HG03432 (cell line): ENCODE results near the gene ERCC6.

Source experiments
- ATAC-seq: cut with Tn5 transposase; IDR thresholded peaks from one replicate; pipeline ENCODE4 v1.9.1; 2021; ENCODE audit warnings: mild to moderate bottlenecking, moderate library complexity; ENCODE audit not compliant: unreplicated experiment

ERCC6 gene

DNA sequence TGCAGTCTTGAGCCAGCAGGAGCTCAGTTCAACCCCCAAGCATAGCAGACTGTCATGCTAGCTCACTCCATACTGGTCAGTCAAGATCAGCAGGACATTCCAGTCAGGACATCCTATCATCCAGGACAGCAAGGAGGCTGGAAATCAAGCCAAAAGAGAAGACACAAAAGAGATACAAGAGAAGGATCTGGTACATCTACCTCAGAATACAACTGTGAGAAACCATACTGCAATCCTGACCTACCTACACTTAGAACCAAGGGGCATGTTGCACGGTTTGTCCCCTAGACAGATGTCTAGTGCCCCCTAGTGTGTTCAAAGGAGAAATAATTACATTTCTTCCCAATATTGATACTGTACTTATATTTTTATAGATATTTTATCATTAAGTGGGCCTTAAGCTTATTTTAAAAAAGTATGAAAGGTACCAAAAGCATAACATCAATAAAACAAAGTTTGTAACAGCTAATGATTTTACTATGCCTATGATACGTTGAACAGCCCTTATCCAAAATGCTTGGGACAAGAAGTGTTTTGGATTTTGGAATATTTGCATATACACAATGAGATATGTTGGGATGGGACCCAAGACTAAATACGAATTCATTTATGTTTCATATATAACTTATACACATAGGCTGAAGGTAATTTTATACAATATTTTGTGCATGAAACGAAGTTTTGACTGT lies 26.7 kb downstream of the ERCC6 start:
- no peak for ATAC-seq

DNA sequence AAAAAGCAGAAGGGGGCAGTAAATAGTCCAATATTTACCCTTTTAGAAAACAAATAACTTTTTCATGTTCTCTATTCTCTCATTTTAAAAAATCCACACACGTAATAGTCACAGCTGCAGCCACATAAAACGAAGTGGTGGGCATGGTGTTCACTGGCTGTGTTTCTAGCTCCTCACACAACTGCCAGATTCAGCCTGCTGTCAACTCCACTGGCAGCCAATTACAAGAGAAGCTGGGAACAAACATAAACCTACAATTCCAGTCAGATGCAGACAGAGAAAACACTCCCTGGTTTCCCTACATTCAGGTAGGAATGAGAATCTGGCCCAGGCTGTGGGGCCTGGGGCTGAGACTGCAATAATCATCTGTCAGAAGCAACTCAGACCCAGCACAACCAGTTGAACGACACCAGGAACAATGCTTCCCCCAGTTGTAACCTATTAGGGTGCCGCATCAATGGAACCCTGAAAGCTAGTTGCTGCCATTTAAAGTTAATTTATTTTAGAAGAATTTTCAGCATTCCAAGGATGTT lies 29.1 kb downstream of the ERCC6 start:
- ATAC-seq = no peak

DNA sequence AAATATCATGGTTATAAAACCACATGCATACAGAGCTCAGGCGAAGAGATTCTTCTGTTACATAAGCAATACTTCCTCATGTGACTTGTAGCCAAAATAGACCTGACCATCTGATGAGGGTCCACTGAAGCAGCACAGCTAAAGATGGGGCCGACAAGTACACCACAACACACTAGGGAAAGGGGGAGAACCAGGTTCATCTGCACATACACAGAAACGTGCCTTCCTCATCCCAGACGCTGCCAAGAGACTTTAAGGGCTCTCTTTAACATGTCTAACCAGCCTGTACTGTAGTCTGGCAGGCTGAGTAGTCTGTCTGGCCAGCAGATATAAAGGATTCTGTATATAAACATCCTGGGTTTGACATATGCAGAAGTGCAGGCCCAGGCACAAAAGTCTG lies 30.3 kb downstream of the ERCC6 start:
- peak; percentile 28 for ATAC-seq

DNA sequence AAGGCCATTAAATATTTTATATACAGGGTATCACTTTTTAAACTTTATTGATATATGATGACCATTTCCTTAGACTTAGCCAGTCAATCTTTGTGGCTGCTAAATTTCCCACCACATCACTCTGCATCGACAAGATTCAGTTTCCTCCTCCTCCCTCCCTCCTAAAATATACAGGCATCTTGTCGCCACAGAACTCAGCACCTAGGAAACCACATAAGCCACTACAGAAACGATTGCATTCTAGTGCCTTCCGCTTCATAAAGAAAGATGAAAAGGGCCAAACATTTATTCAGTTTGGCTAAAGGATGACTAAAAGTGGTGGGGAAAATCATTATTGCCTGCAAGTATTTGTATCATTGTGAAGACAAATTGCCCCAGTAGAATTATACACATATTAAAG lies 30.7 kb downstream of the ERCC6 start:
- ATAC-seq = peak; percentile 79

DNA sequence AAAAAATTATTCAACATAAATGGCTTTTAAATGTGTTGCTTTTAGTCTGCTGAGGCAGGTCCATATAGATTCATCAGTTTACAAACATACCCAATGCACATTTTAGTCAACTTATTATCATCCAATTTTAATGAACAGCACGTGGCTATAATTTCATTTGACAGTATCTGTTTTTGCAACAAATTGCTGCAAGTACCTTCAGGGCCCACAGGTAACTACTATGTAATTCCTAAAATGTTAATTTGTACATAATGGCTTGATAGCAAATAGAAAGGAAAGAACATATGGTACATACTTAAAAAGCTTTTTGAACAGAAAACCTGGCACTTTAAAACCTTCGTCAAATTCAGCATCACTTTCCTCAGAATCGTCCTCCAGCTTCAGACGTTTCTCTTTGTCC lies 33.3 kb downstream of the ERCC6 start:
- no peak for ATAC-seq

DNA sequence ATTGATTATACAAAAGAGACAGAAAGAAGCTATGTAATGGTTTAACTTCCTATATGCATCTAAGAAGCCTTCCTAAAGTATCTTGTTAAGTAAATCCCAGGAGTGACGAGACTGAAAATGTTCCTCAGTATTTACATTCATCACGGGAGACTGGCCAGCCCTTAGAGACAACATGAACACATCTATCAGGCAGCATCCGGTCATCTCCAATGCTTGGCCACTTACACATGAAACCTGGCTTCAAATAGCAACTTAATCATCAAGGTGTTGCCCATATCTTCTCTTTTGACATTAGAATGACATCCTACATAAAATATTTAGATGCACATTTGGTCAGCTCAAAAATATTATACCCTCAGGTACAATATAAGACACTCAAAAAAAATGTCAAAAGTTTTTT lies 33.8 kb downstream of the ERCC6 start:
- ATAC-seq = no peak

DNA sequence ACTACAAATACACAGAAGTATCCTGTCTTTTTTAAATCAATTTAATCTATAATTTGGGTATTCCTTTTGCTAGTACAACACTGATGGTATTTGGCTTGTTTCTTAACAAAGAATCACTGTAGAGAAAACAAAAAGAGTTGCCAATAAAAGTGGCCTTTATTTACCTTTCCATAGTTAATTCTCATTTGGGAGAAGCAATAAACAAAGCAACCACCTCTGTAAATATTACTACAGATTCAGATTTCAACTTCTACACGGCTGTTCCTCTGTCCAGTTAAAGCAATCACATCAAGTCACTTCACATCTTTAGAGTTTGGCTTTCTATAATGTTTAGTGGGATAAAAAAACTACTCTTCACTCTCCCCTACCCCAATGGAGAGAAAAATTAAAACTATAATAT lies 34.4 kb downstream of the ERCC6 start:
- no peak for ATAC-seq

DNA sequence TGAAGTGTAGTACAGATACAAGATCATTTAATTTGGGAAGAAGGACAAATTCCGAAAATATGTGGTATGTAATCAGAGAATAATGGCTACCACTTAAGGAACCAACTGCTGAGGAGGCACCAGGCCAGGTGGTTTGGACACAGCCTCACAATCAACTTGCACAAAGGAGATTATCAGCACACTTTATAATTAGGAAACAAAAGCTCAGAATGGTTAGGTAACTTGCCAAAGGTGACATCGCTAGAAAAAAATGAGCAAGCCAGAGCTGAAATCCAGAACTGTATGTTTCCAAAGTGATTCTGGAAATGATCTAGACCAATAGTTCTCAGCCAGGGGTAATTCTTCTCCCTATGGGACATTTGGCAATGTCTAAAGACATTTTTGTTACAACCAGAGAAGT lies 36.6 kb downstream of the ERCC6 start:
- no peak for ATAC-seq

DNA sequence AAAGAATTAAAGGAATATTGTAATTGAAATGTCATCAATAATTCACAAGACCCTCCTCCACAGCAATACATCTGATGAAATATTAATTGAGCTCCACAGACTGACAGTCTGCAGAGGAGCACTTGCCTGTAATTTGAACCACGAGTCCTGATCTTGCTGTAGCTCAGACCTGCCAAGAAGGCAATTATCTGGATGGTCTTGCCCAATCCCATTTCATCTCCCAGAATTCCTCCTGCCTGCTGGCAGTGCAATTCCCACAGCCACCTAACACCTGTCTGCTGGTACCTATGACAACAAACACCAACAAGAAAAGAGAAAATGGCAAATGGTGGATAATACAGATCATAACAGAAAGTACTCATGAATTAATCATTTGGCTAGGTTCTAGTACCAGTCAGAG lies 38.5 kb downstream of the ERCC6 start:
- ATAC-seq = no peak

DNA sequence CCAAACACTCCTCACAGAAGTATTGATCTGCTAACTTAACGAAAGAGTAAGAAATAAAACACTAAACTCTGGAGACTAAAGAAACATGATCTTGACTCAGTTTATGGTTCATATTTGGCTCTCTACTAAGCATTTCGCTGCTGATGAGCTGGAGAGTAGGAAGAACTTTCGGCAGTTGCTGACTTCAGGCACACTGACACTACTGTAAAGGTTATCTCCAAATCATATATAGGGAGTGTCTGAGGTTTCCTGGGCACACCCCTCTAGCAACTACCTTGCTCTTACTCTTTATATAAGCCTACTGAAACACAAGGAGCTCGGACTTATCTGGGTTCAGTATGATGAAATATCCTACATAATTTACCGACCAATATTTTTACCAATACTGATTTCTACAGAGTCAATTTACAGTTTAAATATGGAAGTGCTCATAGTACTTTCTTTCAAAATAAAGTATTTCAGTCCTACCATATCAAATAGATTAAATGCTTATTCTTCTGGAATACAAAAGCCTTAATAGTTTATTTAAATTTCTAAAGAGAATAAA lies 39.5 kb downstream of the ERCC6 start:
- no peak for ATAC-seq

DNA sequence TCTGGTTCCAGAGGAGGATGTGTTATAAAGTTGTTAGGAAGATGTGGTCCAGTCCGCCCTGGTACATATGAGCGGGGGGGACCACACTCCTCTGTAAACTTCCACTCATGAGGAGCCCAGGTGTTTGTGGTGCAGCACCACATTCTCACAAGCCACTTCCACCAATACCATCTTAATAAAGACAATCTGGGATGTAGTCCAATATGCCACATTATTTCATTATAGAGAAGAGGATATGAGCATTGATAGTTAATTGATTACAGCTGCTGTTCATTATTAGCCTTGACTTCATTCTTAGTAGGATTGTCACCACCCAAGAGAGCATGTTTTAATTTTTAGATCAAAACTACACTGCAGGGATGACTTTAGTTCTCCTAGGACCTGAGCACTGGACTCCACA lies 40.5 kb downstream of the ERCC6 start:
- ATAC-seq = no peak

DNA sequence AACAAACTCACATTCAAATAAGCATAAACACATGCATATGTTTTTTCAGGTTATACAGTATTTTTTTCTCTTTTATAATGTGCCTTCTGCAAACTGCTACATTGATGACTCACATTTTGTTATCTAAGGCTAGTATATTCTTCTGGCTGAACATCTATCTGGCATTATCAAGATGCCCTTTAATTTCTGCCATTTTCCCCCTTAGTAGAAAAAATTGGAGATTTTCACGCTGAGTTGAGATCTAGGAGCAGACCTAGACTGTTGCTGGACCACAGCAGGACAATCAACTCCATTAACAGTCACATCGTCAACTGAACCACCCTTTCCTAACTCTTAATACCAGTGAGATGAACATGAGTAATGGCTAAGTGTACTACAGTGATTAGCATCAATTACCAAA lies 41.6 kb downstream of the ERCC6 start:
- ATAC-seq = no peak

DNA sequence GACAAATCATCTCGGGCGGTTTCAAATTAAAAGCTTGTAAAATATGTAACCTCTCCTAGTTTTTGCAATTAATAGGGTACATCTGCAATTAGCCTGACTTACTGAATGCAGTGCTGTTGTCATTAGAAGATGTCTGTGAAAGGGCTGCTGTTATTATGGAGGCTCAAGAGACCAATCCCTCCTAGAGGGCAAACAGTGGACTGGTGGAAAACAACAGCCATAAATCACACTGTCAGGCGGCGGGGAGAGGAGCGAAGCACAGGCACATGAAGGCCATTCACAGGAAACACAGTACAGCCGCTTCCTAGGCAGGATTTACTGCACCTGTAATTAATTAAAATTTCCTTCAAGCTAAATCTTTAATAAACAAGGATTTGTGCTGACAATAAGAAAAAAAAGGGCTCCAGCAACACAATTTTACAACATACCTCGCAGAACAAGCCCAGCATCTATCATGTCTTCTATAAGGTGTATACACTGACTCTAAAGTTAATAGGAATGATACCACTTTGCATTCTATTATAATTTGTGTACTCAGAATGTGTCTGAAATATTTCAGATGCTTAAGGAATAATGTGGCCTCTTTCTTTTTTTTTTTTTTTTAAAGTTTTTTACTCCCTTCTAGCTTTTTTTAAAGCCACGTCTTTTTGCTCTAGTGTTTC lies 50.7 kb downstream of the ERCC6 start:
- no peak for ATAC-seq

DNA sequence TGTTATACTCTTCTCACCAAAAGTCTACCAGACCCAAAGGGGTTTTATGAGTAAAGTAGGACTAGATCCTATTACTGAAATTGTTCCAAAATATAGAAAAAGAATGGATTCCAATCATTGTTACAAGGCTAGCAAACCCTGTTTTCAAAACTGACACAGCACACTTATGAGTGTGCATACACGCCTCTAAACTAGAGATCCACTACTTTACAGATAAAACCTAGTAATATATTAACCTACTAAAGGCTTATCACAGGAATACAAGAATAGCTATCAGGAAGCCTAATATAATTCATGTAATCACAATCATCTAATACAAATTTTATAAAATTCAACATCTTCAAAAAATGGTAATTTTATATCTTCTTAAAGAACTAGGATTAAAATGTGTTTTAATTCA lies 52.2 kb downstream of the ERCC6 start:
- no peak for ATAC-seq

DNA sequence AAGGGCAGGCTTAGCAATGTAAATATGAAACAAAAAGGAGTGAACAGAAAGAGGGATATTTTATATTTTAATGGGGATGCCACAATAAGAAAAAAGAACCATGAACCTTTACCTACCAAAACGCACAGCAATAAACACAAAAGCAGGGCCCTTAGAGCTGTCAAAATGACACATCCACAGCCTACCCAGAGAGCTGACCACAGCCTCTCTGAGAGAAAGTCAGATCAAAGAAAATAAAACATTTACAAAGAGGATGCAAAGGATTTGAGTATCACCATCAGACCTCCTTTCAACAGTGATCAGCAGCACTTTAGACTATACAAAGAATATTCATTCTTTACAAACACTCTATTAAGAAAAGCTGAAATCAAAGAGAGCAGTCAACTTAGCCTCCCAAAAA lies 52.9 kb downstream of the ERCC6 start:
- no peak for ATAC-seq

DNA sequence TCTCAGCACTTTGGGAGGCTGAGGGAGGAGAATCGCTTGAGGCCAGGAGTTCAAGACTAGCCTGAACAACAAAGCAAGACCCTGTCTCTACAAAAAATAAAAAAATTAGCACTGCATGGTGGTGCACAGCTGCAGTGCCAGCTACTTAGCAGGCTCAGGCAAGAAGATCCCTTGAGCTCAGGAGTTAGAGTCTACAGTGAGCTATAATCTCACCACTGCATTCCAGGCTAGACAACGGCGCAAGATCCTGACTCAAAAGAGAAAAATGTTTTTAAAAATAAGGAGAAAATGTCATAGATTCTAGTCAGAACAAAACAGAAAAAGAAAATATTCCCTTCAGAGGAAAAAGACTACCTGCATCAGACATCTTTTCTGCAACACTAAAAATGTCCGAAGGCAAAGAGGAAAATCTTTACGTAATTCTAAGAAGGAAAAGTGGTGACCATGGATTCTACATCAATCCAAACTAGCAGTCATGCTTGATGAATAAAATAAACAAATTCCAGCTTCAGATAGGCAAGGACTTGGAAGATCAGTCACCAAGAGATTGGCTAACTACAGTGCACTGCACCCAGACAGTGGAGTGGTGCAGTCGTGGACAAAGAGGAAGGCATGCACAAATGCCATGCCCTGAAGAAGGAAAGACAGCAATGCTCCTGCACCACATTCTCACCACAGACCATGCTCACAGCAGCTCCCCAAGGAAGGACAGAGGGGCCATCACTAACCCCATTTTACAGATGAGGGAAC lies 54.3 kb downstream of the ERCC6 start:
- no peak for ATAC-seq

DNA sequence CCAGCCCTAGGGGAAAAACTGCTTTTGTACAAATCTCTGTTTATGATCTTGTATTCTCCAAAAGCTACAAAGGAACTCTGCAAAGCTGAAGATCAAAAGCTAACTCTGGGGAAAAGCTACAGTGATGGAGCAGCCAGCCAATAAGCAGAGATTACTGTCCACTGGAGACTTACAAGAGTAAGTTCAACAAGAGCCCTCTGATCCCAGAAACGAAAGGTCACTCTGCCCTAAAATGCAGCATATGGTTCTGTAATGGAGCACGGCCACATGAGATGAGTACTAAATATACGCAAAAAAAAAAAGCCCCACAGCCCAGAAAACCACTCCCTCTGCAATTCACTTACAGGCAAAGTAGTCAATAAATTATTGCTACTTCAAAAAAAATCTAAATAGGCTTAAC lies 60.1 kb downstream of the ERCC6 start:
- ATAC-seq = no peak

DNA sequence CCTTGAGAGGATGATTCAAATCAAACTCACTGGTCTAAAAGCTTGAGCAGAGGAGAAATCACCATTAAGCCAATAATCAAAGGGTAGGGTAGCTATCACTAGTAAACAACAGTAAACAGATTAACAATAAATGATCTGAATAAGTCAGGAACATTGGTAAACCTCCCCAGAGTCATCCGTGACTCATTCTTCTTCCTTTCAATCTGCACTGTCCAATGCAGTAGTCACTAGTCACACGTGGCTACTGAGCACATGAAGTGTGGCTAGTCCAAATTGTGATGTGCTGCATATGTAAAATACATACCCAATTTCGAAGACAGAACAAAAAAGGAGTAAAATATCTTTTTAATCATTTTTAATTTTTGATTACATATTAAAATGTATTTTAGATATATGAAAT lies 64.0 kb downstream of the ERCC6 start:
- ATAC-seq = no peak

DNA sequence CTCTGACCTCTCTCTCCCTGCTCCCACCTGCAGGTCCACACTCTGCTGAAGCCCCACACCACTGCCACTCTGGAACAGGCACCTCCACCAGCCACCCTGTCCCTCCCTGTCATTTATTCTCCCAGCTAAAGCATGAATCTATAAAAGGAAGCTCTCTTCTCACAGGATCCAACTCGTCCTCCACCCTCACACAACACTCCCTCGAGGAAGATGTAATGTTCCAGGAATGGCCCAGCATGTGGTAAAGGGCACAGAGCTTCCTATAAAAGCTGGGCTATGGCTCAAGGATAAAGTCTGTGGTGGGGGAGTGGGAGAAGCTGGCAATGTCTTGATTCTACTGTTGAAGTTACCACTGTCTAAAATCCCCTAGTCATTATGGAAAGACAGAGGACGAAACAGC lies 67.4 kb downstream of the ERCC6 start:
- no peak for ATAC-seq

DNA sequence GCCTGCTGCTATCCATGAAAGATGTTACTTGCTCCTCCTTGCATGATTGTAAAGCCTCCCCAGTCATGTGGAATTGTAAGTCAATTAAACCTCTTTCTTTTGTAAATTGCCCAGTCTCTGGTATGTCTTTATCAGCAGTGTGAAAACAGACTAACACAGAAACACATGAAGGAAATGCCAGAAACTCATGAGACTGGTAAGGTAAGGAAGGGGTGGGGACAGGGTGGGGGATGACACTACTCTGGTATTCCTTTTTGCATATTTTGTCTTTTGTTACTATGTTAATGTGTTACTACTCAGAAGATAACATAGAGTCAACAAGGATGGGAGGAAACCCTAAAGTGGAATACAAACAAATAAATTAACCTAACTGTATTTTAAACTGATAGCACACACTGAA lies 73.2 kb downstream of the ERCC6 start:
- ATAC-seq = no peak
